Mesothelial cell of epicardium (in vitro differentiated cells): Measurements from ENCODE around the gene PHF3. TPM values are rescaled to one million over a fixed set of nuclear protein-coding genes. Genes with fewer than 3 reads are reported as not detected.
A peak's percentile ranks its signal among the peaks of the same experiment; 100 is the strongest.

Experiments used
- DNase-seq, 2 experiments: peaks; one replicate each; pipeline ENCODE4 v3.0.0; 2021; ENCODE audit warnings: low spot score in 2 of 2; ENCODE audit not compliant: unreplicated experiment in 2 of 2
- H3K27ac Mint-ChIP-seq: 2 replicates; pipeline ENCODE4 v1.8.0; 2021; ENCODE audit warnings: mixed read lengths
- H3K27me3 Mint-ChIP-seq: 2 replicates; pipeline ENCODE4 v1.8.0; 2021; ENCODE audit warnings: low read depth, mixed read lengths
- H3K36me3 Mint-ChIP-seq: 2 replicates; pipeline ENCODE4 v1.8.0; 2021; ENCODE audit warnings: mixed read lengths
- H3K4me1 Mint-ChIP-seq: 2 replicates; pipeline ENCODE4 v1.8.0; 2021; ENCODE audit warnings: mixed read lengths
- H3K4me3 Mint-ChIP-seq: 2 replicates; pipeline ENCODE4 v1.8.0; 2021; ENCODE audit warnings: mild to moderate bottlenecking, moderate library complexity, mixed read lengths
- H3K9me3 Mint-ChIP-seq: 2 replicates; pipeline ENCODE4 v1.8.0; 2021; ENCODE audit warnings: mixed read lengths
- CTCF ChIP-seq: fragments of 200-600 bp; sonication (generic); IDR thresholded peaks from one replicate; pipeline ENCODE4 v1.5.0; 2021; ENCODE audit warnings: antibody characterized with exemption; ENCODE audit not compliant: unreplicated experiment
- total RNA-seq: library from RNA; stranded (reverse); gene quantifications from 3 replicates; pipeline ENCODE4 v1.2.1, GENCODE V29; 2021

PHF3 gene
- total RNA-seq, 1 donor from 2014 or later, result 67.1 TPM

GRCh38 chr6:63598049-63599036 is 37.3 kb upstream of the PHF3 start:
- Mint-ChIP-seq H3K27ac (peak overlapping the region; percentile 79), H3K9me3 (no peaks in the 10 kb centered on the region), H3K4me3 (peak overlapping the region; percentile 92), H3K36me3 (no peaks in the 10 kb centered on the region), H3K4me1 (peaks cover 4% of the 10 kb centered on the region), H3K27me3 (no peaks in the 10 kb centered on the region)
- peak; percentile 28 to 68 for DNase-seq
- TF ChIP-seq CTCF, result peak; percentile 67

GRCh38 chr6:63599243-63599642 is 36.4 kb upstream of the PHF3 start:
- Mint-ChIP-seq H3K4me1 (peaks cover 4% of the 10 kb centered on the region), H3K4me3 (peak overlapping the region; percentile 92), H3K27ac (peak overlapping the region; percentile 79), H3K36me3 (no peaks in the 10 kb centered on the region), H3K9me3 (no peaks in the 10 kb centered on the region), H3K27me3 (no peaks in the 10 kb centered on the region)
- DNase-seq, result no peak
- no peak for TF ChIP-seq CTCF

GRCh38 chr6:63600136-63600535 is 35.5 kb upstream of the PHF3 start:
- H3K27ac Mint-ChIP-seq, result no peak overlapping the region
- H3K4me1 Mint-ChIP-seq, result peaks cover 4% of the 10 kb centered on the region
- H3K4me3 Mint-ChIP-seq, result no peak overlapping the region
- H3K36me3 Mint-ChIP-seq, result no peaks in the 10 kb centered on the region
- no peaks in the 10 kb centered on the region for H3K9me3 Mint-ChIP-seq
- no peak for TF ChIP-seq CTCF
- H3K27me3 Mint-ChIP-seq, result no peaks in the 10 kb centered on the region
- no peak for DNase-seq

- Mint-ChIP-seq H3K27me3 (no peaks in the 10 kb centered on the region), H3K36me3 (no peaks in the 10 kb centered on the region), H3K27ac (no peak overlapping the region), H3K9me3 (no peaks in the 10 kb centered on the region), H3K4me1 (peaks cover 4% of the 10 kb centered on the region), H3K4me3 (no peak overlapping the region)
- TF ChIP-seq CTCF, result no peak
- DNase-seq, result no peak
Measured at GRCh38 chr6:63609231-63609630, 26.4 kb upstream of the PHF3 start.

GRCh38 chr6:63610944-63611343 is 24.7 kb upstream of the PHF3 start:
- H3K36me3 Mint-ChIP-seq, result no peaks in the 10 kb centered on the region
- H3K4me1 Mint-ChIP-seq, result peaks cover 4% of the 10 kb centered on the region
- no peaks in the 10 kb centered on the region for H3K9me3 Mint-ChIP-seq
- H3K4me3 Mint-ChIP-seq, result no peak overlapping the region
- DNase-seq, result no peak
- no peak for TF ChIP-seq CTCF
- H3K27ac Mint-ChIP-seq, result no peak overlapping the region
- H3K27me3 Mint-ChIP-seq, result peaks cover 4% of the 10 kb centered on the region
